Islet precursor cell (in vitro differentiated cells): ENCODE measurements around the gene CNTRL.

Experiments
- DNase-seq: peaks from one replicate; pipeline ENCODE4 v3.0.0-alpha.2; 2018

The CNTRL gene

GRCh38 chr9:121204611-121205010 lies 129.9 kb downstream of the CNTRL start:
- DNase-seq = no peak

- DNase-seq = no peak
Observed at GRCh38 chr9:121206516-121207370, 132.0 kb downstream of the CNTRL start.

GRCh38 chr9:121207371-121207940 lies 132.7 kb downstream of the CNTRL start:
- no peak for DNase-seq

- no peak for DNase-seq
Observed at GRCh38 chr9:121210536-121210935, 135.8 kb downstream of the CNTRL start.

GRCh38 chr9:121213136-121213806 lies 138.5 kb downstream of the CNTRL start:
- peak; percentile 95 for DNase-seq

- DNase-seq = no peak
Observed at GRCh38 chr9:121214005-121214404, 139.2 kb downstream of the CNTRL start.

- no peak for DNase-seq
Observed at GRCh38 chr9:121216271-121216805, 141.6 kb downstream of the CNTRL start.

- no peak for DNase-seq
Observed at GRCh38 chr9:121217609-121218292, 143.0 kb downstream of the CNTRL start.

- DNase-seq = no peak
Observed at GRCh38 chr9:121218357-121219027, 143.7 kb downstream of the CNTRL start.

- DNase-seq = no peak
Observed at GRCh38 chr9:121219530-121219929, 144.8 kb downstream of the CNTRL start.

- no peak for DNase-seq
Observed at GRCh38 chr9:121220996-121221663, 146.4 kb downstream of the CNTRL start.

- no peak for DNase-seq
Observed at GRCh38 chr9:121221664-121222055, 146.9 kb downstream of the CNTRL start.

- no peak for DNase-seq
Observed at GRCh38 chr9:121222524-121223171, 147.9 kb downstream of the CNTRL start.

GRCh38 chr9:121225240-121225639 lies 150.5 kb downstream of the CNTRL start:
- DNase-seq = no peak

GRCh38 chr9:121226175-121226574 lies 151.4 kb downstream of the CNTRL start:
- no peak for DNase-seq
